Small intestine (tissue), 7 donors: ENCODE data around the gene ARL2BP. TPM values are rescaled to one million over a fixed set of nuclear protein-coding genes. Genes with fewer than 3 reads are reported as not detected.

Experiments used
- DNase-seq, 2 donors: peaks; one replicate each; pipeline versions ENCODE4 v3.0.0 to v3.0.0-alpha.2; 2013
- FAIRE-seq: peaks from 2 replicates; lab custom pipeline; 2012; peaks lifted over from hg19 to GRCh38; lab: Jason Lieb, UNC
- H3K27ac ChIP-seq, 3 donors: one replicate each; pipeline ENCODE4 v1.5.1; 2013; ENCODE audit warnings: low read length in 2 of 3, mild to moderate bottlenecking in 2 of 3, control low read depth in 1 of 3, inconsistent platforms in 1 of 3, low read depth in 1 of 3, moderate library complexity in 1 of 3
- H3K27me3 ChIP-seq, 3 donors: one replicate each; pipeline ENCODE4 v1.6.1; 2013; ENCODE audit warnings: low read length in 3 of 3, inconsistent platforms in 1 of 3; ENCODE audit not compliant: control insufficient read depth in 3 of 3, insufficient read depth in 3 of 3
- H3K36me3 ChIP-seq, 3 donors: one replicate each; pipeline ENCODE4 v1.6.1; 2013; ENCODE audit warnings: low read length in 3 of 3, inconsistent platforms in 1 of 3, low read depth in 1 of 3, mild to moderate bottlenecking in 1 of 3, moderate library complexity in 1 of 3; ENCODE audit not compliant: control insufficient read depth in 3 of 3, insufficient read depth in 2 of 3
- H3K4me1 ChIP-seq, 3 donors: one replicate each; pipeline ENCODE4 v1.6.1; 2013; ENCODE audit warnings: low read length in 2 of 3, inconsistent platforms in 1 of 3, low read depth in 1 of 3, mild to moderate bottlenecking in 1 of 3, moderate library complexity in 1 of 3; ENCODE audit not compliant: control insufficient read depth in 3 of 3, insufficient read depth in 2 of 3
- H3K4me3 ChIP-seq, 3 donors: one replicate each; pipeline ENCODE4 v1.5.1; 2013; ENCODE audit warnings: low read length in 3 of 3, control low read depth in 1 of 3, inconsistent platforms in 1 of 3, low read depth in 1 of 3, mild to moderate bottlenecking in 1 of 3, moderate library complexity in 1 of 3
- H3K9me3 ChIP-seq, 2 donors: one replicate each; pipeline ENCODE4 v1.6.1; 2013; ENCODE audit warnings: low read depth in 1 of 2, low read length in 1 of 2; ENCODE audit not compliant: control insufficient read depth in 2 of 2, insufficient read depth in 1 of 2
- WGBS, 3 donors: extraction: QIAGEN DNeasy Blood & Tissue Kit; methylation state at CpG; one replicate each; pipeline ENCODE4 v1.1.7; 2013; 5-methylcytosine and 5-hydroxymethylcytosine counted together
- polyA plus RNA-seq, 4 donors: library from polyadenylated mRNA; stranded (reverse) in 3 of 4; unstranded in 1 of 4; fragments of 200-250 nt in 3 of 4; fragments of 120-200 nt in 1 of 4; gene quantifications; one replicate each; pipeline versions ENCODE4 v1.2.1 to v1.2.3, GENCODE V29; 2013
- donor health status: healthy with polysubstance abuse.
- donor health status: control.
- donor health status: control.
- donor health status: Bipolar disorder and iron deficiency.
- donor health status: healthy.

ARL2BP gene
- polyA plus RNA-seq, 4 donors, result 18.8 to 40.9 (median 27.6) TPM

DNA sequence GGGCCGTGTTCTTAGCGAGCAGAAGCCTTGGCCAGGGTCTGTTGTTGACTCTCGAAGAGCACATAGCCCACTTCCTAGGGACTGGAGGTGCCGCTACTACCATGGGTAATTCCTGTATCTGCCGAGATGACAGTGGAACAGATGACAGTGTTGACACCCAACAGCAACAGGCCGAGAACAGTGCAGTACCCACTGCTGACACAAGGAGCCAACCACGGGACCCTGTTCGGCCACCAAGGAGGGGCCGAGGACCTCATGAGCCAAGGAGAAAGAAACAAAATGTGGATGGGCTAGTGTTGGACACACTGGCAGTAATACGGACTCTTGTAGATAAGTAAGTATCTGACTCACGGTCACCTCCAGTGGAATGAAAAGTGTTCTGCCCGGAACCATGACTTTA, 40.4 kb upstream of the ARL2BP start:
- FAIRE-seq (no peak), DNase-seq (no peak)

DNA sequence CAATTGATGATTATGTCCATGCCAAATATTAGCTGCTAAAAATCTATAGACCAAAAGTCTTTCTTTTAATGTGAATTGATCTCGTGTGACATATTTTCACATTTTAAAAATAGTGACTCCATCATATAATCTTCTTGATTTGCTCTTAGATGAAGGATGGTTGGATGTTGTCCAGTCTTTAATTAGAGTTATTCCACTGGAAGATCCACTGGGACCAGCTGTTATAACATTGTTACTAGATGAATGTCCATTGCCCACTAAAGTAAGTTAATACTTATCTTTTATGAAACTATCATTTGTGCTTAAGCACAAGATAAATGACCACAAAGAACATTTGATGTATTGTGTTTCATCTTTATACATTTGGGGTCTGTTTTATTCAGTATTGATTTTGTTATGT, 36.1 kb upstream of the ARL2BP start:
- H3K27me3 ChIP-seq, result no peaks in the 10 kb centered on the region
- no peak overlapping the region for H3K4me3 ChIP-seq
- no peak for FAIRE-seq
- H3K36me3 ChIP-seq, result peaks cover 13 to 57% (median 13%) of the 10 kb centered on the region in 3 donors
- 95 to 100% (median 97%) methylated on average over 1 of the region's 1 CpG for WGBS, 3 donors
- no peak overlapping the region for H3K27ac ChIP-seq
- H3K9me3 ChIP-seq, result no peaks in the 10 kb centered on the region
- H3K4me1 ChIP-seq, result no peaks in the 10 kb centered on the region
- no peak for DNase-seq

More for the DNA sequence above, 40.4 kb upstream of the ARL2BP start:
- no peaks in the 10 kb centered on the region for H3K4me1 ChIP-seq
- no peaks in the 10 kb centered on the region for H3K9me3 ChIP-seq
- H3K27ac ChIP-seq, result no peak overlapping the region
- H3K36me3 ChIP-seq, result peaks cover 4 to 26% (median 13%) of the 10 kb centered on the region in 3 donors
- H3K27me3 ChIP-seq, result no peaks in the 10 kb centered on the region
- whole genome bisulfite sequencing, 3 donors, result 93 to 98% (median 94%) methylated on average over 12 of the region's 12 CpGs
- H3K4me3 ChIP-seq, result no peak overlapping the region

DNA sequence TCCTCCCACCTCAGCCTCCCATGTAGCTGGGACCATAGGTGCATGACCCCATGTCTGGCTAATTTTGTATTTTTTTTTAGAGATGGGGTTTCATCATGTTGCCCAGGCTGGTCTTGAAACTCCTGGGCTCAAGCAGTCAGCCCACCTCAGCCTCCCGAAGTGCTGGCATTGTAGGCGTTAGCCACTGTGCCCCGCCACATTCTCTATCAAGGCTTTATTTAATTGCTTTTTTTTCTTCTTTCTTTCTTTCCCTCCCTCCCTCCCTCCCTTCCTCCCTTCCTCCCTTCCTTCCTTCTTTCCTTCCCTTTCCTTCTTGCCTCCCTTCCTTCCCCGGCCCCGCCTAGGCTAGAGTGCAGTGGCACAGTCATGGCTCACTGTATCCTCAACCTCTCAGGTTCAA, 35.3 kb upstream of the ARL2BP start:
- 98% methylated on average over 5 of the region's 5 CpGs for WGBS, 3 donors
- no peaks in the 10 kb centered on the region for H3K9me3 ChIP-seq
- H3K4me1 ChIP-seq, result no peaks in the 10 kb centered on the region
- H3K36me3 ChIP-seq, result peaks cover 15 to 61% (median 19%) of the 10 kb centered on the region in 3 donors
- DNase-seq, result no peak
- H3K27ac ChIP-seq, result no peak overlapping the region
- H3K4me3 ChIP-seq, result no peak overlapping the region
- H3K27me3 ChIP-seq, result no peaks in the 10 kb centered on the region
- FAIRE-seq, result no peak

DNA sequence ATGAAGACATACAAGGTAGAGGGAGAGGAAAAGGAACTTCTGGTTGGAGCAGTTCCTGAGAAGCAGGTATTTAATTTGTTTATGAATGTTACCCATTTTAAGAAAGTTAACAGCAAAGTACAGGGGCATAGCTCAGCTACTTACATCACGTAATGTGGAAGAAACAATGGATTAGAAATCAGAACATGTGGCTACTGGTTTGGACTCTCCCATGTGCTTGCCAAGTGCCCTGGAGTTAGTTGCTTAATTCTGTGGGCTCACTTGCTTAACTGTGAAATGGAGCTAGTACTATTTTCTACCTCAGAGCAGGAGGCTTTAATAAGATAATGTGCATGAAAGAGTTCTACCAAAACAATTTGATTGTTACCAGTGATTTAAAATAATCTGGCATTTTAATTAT, 31.6 kb upstream of the ARL2BP start:
- H3K36me3 ChIP-seq, result peaks cover 31 to 57% (median 32%) of the 10 kb centered on the region in 3 donors
- peaks cover 0 to 13% of the 10 kb centered on the region in 2 donors for H3K9me3 ChIP-seq
- FAIRE-seq, result no peak
- H3K27ac ChIP-seq, result no peak overlapping the region
- no peak overlapping the region for H3K4me3 ChIP-seq
- 96 to 99% (median 97%) methylated on average over 1 of the region's 1 CpG for WGBS, 3 donors
- no peaks in the 10 kb centered on the region for H3K27me3 ChIP-seq
- no peak for DNase-seq
- H3K4me1 ChIP-seq, result no peaks in the 10 kb centered on the region

DNA sequence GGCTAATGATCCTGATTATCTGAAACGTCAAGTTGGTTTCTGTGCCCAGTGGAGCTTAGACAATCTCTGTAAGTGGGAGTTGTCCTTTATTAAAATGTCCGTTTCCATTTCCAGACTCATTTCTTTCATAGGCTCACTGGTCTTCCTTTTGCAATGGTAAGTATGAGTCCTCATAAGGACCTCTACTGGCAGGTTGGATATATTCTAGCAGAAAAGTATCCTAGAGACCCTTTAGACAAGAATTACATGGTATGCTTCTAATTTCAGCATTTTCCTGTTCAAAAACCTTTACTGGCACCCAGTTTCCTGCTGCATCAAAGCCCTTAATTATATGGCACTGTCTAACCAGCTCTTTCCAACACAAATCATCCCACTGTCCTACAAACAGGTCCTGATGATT, 28.1 kb upstream of the ARL2BP start:
- H3K27ac ChIP-seq, result no peak overlapping the region
- H3K36me3 ChIP-seq, result peaks cover 27 to 47% (median 32%) of the 10 kb centered on the region in 3 donors
- no peaks in the 10 kb centered on the region for H3K4me1 ChIP-seq
- no peaks in the 10 kb centered on the region for H3K27me3 ChIP-seq
- WGBS, 3 donors, result 85 to 98% (median 93%) methylated on average over 2 of the region's 2 CpGs
- H3K4me3 ChIP-seq, result peak overlapping the region in 1 of 3 donors; percentile 7
- FAIRE-seq (no peak), DNase-seq (no peak)
- peaks cover 0 to 13% of the 10 kb centered on the region in 2 donors for H3K9me3 ChIP-seq

DNA sequence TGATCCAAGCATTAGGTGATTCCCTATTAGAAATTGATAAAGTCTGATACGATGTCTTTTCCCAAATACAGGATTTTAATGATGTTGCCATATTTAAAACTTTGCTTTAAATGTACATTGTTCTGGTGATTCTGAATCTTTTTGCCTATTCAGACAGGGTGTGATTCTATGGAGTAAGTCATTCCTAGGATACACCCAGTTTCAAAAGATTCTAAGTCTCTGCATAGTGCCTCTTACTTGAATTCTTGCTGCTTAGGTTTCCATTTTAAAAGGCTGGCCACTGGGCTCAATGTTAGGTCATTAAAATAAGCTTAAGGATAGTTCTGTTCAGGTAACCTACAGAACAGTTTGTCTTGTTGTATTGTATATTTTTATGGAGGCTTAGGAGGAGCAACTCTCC, 22.0 kb upstream of the ARL2BP start:
- WGBS, 3 donors, result 91 to 100% (median 97%) methylated on average over 1 of the region's 1 CpG
- H3K4me3 ChIP-seq, result no peak overlapping the region
- H3K27me3 ChIP-seq, result no peaks in the 10 kb centered on the region
- DNase-seq (no peak), FAIRE-seq (no peak)
- H3K9me3 ChIP-seq, result no peaks in the 10 kb centered on the region
- H3K36me3 ChIP-seq, result peaks cover 10 to 35% (median 28%) of the 10 kb centered on the region in 3 donors
- no peaks in the 10 kb centered on the region for H3K4me1 ChIP-seq
- no peak overlapping the region for H3K27ac ChIP-seq

DNA sequence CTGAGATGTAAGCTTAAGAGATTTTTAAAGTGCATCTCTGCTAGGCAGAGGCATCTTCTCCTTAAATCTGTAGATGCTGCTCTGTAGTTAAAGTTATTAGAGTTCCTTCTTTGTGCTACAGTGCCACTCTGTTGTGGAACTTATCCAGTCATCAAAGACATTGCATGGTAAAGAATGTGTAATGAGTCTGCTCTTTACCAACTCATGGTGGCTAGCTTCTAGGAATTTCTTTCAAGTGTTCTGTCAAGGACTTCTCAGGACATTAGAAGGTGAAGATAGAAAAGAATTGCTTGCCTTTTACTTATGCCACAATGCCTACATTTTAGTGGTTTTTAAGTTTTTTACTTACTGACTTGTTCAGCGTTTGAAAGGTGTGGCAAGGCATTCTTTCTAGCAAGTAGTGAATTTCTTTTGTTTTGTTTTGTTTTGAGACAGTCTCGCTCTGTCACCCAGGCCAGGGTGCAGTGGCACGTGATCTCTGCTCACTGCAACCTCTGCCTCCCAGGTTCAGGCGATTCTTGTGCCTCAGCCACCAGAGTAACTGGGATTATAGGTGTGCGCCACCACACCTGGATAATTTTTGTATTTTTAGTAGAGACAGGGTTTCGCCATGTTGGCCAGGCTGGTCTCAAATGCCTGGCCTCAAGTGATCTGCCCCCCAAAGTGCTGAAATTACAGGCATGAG, 20.3 kb upstream of the ARL2BP start:
- no peaks in the 10 kb centered on the region for H3K4me1 ChIP-seq
- peaks cover 11 to 39% (median 36%) of the 10 kb centered on the region in 3 donors for H3K36me3 ChIP-seq
- no peaks in the 10 kb centered on the region for H3K9me3 ChIP-seq
- WGBS, 3 donors, result 93 to 96% (median 96%) methylated on average over 6 of the region's 6 CpGs
- no peaks in the 10 kb centered on the region for H3K27me3 ChIP-seq
- FAIRE-seq (no peak), DNase-seq (no peak)
- H3K27ac ChIP-seq, result no peak overlapping the region
- no peak overlapping the region for H3K4me3 ChIP-seq

DNA sequence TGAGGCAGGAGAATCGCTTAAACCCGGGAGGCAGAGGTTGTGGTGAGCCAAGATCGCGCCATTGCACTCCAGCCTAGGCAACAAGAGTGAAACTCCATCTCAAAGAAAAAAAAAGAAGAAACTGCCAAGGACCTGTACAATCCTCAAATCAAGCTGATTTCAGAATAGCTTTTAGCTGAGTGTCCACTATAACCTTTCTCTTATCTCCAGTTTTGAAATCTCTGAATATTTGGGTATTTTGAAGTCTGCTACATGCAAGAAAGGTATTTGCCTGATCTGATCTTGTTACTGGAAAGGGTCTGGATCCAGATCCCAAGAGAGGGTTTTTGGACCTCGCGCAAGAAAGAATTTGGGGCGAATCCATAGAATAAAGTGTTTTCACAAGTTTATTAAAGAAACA, 19.1 kb upstream of the ARL2BP start:
- Histone ChIP-seq H3K9me3 (no peaks in the 10 kb centered on the region), H3K4me1 (no peaks in the 10 kb centered on the region), H3K4me3 (no peak overlapping the region), H3K36me3 (peaks cover 11 to 43% (median 36%) of the 10 kb centered on the region in 3 donors), H3K27me3 (no peaks in the 10 kb centered on the region), H3K27ac (no peak overlapping the region)
- DNase-seq (no peak), FAIRE-seq (no peak)
- WGBS, 3 donors, result 96 to 98% (median 97%) methylated on average over 7 of the region's 7 CpGs
